ENCODE measurements around the gene NALF2. TPM values are rescaled to one million over a fixed set of nuclear protein-coding genes. Genes with fewer than 3 reads are reported as not detected.
A peak's percentile ranks its signal among the peaks of the same experiment; 100 is the strongest.

The NALF2 gene
- 1.9 and 3.2 TPM in 2 replicates for total RNA-seq (2014; rRNA removed; shearing (Covaris generic); ENCODE audit: low replicate concordance)

GRCh38 chrX:69503782-69504625, at the start of gene NALF2:
NALF2 (plus strand) TSS chrX:69504326; CDS start chrX:69505283, 957 bp downstream.
- in situ Hi-C loops (cut with HindIII; ENCODE audit: low pct_unique_long_range_greater_than_20kb, low sequenced_read_pairs): no loop called here
- DNase-seq (ENCODE audit: low read depth): peak; percentile 73

GRCh38 chrX:69457756-69458155, 46.4 kb upstream of the NALF2 start:
- in situ Hi-C loops (cut with HindIII; ENCODE audit: low pct_unique_long_range_greater_than_20kb, low sequenced_read_pairs): no loop called here
- DNase-seq (ENCODE audit: low read depth): no peak

DNA sequence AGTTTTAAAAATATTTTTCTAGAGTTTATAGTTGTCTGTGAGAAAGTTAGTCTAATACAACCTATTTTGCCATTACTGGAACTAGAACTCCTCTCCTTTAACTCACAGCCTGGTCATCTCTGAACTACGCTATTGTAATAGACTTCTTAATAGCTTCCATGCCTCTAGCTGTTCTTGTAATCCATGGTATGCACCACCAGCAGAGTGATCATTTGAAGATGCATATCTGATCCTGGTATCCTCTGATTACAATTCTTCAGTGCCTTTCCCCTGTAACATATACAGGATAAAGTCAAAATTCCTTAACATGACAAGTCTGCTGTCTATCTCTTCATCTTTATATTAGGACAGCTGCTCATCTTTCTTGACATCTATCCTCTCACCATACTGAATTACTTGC, 37.6 kb upstream of the NALF2 start:
- in situ Hi-C loops (cut with HindIII; ENCODE audit: low pct_unique_long_range_greater_than_20kb, low sequenced_read_pairs): no loop called here
- no peak for DNase-seq (ENCODE audit: low read depth)

DNA sequence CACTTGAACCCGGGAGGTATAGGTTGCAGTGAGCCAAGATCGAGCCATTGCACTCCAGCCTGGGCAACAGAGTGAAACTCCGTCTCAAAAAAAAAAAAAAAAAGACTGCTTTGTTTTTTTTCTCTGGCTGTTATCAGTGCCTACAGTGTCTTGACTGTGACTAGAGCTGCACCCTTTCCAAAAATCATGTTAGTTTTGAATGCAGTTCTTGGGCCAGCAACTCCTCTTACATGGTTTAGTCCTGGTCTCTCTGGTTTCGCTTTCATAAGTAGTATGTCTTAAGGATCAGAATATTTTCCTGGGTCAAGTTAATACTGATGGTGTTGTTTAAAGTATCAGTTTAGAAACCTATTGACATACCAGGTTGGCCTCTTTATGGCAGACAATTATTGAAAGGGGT, 34.2 kb upstream of the NALF2 start:
- DNase-seq (ENCODE audit: low read depth): no peak
- in situ Hi-C loops (cut with HindIII; ENCODE audit: low pct_unique_long_range_greater_than_20kb, low sequenced_read_pairs): no loop called here

DNA sequence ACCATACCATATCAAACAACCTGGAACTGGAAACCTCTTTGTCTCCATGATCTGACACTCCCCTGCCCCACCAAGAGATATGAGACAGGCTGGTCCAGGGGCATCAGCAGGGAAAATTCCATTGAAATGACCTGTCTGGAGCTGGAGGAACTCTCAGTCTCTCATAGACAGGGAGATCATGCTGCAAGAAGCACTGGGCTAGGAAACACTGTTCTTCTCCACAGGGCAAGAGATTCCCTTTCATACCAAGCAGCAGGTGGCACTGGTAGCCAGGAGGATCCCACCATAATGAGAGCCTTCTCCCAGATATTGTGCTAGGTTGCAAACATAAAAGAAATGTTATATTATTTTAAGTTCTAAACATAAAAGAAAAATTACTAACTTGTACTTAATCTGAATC, 14.5 kb upstream of the NALF2 start:
- in situ Hi-C loops (cut with HindIII; ENCODE audit: low pct_unique_long_range_greater_than_20kb, low sequenced_read_pairs): no loop called here

GRCh38 chrX:69493193-69493592, 10.9 kb upstream of the NALF2 start:
- peak; percentile 10 for DNase-seq (ENCODE audit: low read depth)
- in situ Hi-C loops (cut with HindIII; ENCODE audit: low pct_unique_long_range_greater_than_20kb, low sequenced_read_pairs): no loop called here

More for the DNA sequence above, 14.5 kb upstream of the NALF2 start:
- no peak for DNase-seq (ENCODE audit: low read depth)

- in situ Hi-C loops (cut with HindIII; ENCODE audit: low pct_unique_long_range_greater_than_20kb, low sequenced_read_pairs): no loop called here
Measured at GRCh38 chrX:69493766-69494165, 10.4 kb upstream of the NALF2 start.

GRCh38 chrX:69496183-69496582, 7.9 kb upstream of the NALF2 start:
- in situ Hi-C loops (cut with HindIII; ENCODE audit: low pct_unique_long_range_greater_than_20kb, low sequenced_read_pairs): no loop called here
- DNase-seq (ENCODE audit: low read depth): no peak

More at GRCh38 chrX:69493766-69494165, 10.4 kb upstream of the NALF2 start:
- no peak for DNase-seq (ENCODE audit: low read depth)

DNA sequence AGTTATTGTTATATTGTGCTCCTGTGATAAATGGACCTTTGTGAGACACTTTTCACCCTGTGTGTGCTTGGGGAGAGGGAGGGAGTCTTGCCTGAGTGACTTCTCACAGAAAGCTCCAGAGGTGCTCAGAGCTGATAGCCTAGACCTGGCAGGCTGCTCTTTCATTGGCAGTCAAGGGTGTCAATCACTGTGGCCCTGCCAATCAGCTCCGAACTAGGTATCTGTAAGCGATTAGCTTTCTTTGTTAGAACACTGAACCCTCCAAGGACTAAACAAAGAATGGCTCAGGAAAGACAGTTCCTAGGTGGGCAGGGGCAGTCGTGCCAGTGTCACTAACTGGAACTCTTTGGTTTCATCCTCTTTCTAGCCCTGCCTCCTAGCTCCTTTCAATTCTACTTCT, 2.7 kb upstream of the NALF2 start:
- DNase-seq (ENCODE audit: low read depth): peak; percentile 7
- in situ Hi-C loops (cut with HindIII; ENCODE audit: low pct_unique_long_range_greater_than_20kb, low sequenced_read_pairs): no loop called here

DNA sequence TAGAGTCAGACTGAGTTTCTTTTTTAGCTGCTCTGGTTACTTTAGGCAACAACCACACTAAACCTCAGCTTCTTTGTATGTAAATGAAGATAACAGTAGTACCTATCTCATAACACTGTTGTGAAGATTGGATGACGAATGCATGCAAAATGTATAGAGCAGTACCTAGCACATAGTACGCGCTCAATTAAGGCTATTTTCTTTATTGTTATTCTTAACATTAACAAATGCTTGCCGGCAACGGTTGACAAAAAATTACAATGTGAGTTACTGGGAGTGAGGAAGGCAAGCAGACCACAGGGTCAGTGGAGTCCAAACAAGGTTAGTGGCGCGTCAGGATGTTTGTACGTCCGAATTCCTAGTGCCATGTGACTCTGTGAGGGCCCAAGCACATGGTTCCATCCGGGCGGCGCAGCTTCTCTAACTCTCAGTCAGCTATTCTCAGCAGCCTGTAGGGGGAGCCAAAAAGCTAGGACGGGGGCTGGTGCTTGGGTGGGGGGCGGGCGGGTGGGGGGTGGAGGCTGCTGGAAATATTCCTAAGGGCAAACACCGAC, 821 bp upstream of the NALF2 start:
- no peak for DNase-seq (ENCODE audit: low read depth)
- in situ Hi-C loops (cut with HindIII; ENCODE audit: low pct_unique_long_range_greater_than_20kb, low sequenced_read_pairs): no loop called here

DNA sequence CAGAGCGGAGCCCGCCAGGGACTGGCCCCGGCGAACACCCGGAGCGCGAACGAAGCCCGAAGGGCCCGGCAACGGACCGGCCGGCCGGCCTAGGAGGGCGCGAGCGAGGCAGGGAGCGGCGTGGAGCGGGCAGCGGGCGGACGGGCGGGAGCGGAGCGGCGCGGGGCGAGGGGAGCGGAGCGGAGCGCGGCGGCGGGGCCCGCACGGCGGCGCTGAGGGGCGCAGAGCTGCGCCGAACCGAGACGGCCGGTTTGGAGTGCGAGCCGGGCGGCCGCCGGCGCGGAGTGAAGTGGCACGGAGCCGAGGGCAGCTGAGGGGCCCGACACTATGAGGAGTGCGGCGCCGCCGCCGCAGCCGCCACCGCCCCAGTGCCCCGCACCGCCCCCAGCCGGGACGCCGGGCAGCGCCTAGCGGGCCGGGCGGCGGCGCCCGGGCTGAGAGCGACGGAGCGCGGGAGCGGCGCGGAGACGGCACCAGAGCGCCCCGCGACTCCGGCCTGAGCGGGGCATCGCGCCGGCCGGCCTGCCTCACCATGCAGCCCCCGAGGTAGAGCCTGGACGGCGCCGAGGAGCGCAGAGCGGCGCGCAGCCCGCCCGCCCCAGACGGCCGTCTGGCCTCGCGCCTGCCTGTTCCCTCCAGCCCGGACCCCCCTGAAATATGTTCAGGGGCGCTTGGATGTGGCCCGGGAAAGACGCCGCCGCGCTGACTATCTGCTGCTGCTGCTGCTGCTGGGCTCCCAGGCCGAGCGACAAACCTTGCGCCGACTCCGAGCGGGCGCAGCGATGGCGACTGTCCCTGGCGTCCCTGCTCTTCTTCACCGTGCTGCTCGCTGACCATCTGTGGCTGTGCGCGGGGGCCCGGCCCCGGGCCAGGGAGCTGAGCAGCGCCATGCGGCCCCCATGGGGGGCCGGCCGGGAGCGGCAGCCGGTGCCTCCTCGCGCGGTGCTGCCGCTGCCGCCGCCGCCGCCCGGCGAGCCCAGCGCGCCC, 793 bp downstream of the NALF2 start:
- no peak for DNase-seq (ENCODE audit: low read depth)
- in situ Hi-C loops (cut with HindIII; ENCODE audit: low pct_unique_long_range_greater_than_20kb, low sequenced_read_pairs): no loop called here

- no peak for DNase-seq (ENCODE audit: low read depth)
- in situ Hi-C loops (cut with HindIII; ENCODE audit: low pct_unique_long_range_greater_than_20kb, low sequenced_read_pairs): no loop called here
Measured at GRCh38 chrX:69505772-69506616, 1.9 kb downstream of the NALF2 start.

GRCh38 chrX:69506617-69507499, 2.7 kb downstream of the NALF2 start:
- peak; percentile 11 for DNase-seq (ENCODE audit: low read depth)
- in situ Hi-C loops (cut with HindIII; ENCODE audit: low pct_unique_long_range_greater_than_20kb, low sequenced_read_pairs): no loop called here

- no peak for DNase-seq (ENCODE audit: low read depth)
- in situ Hi-C loops (cut with HindIII; ENCODE audit: low pct_unique_long_range_greater_than_20kb, low sequenced_read_pairs): no loop called here
Measured at GRCh38 chrX:69507500-69507789, 3.3 kb downstream of the NALF2 start.

DNA sequence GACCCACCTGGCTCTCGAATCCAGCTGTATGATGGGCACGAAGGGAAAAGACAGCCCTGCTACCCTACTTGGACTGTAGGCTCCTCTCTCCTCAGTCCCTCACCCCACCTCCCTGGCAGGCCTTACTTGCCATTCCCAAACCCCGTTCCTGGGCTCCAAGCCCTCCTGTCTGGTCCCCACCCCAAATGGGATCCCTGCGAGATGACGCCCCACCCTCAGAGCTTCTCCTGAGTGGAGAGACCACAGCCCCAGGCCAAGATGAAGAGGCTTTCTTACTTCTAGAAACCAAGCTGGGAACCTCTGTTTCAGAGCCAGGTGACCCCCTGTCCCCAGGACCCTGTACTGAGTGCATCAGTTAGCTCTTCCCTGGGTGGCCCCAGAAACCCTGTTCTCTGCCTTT, 4.5 kb downstream of the NALF2 start:
- in situ Hi-C loops (cut with HindIII; ENCODE audit: low pct_unique_long_range_greater_than_20kb, low sequenced_read_pairs): no loop called here
- no peak for DNase-seq (ENCODE audit: low read depth)

DNA sequence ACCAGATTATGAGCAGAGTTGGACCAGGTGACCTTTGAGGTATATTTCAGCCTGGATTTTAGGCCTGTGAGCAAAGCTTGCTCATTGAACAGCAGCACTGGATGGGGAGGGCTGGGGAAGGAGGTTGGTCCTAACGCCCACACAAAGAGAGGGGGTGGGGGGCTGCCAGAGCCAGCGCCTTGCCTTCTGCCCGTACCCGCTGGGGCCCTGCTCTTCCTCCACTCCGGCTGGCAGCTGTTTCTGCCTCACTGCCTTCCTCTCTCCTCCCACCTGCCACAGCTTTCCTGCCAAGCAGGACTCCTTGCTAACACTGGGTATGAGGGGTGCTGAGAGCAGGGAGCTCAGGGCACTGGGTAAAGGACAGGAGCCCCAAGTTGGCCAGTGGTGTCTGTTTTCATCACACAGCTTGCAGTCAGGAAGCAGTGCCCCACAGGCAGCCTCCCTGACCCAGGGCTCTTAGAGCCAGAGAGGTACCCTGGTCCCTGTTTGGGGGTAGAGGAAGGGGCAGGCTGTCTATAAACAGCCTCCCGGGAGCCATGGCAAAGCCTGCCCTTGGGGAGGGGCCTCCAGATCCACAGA, 6.1 kb downstream of the NALF2 start:
- in situ Hi-C loops (cut with HindIII; ENCODE audit: low pct_unique_long_range_greater_than_20kb, low sequenced_read_pairs): no loop called here
- DNase-seq (ENCODE audit: low read depth): no peak
